Endometrium (tissue), 2 donors: ENCODE measurements around the gene TRERF1.

ENCODE experiments used
- FAIRE-seq: peaks from 2 replicates; lab custom pipeline; 2012; peaks lifted over from hg19 to GRCh38; lab: Jason Lieb, UNC
- donor health status: control.
- donor health status: control.

The TRERF1 gene

GRCh38 chr6:42365021-42365420 is 86.7 kb downstream of the TRERF1 start:
- FAIRE-seq = no peak

- FAIRE-seq = no peak
Observed at GRCh38 chr6:42363926-42364849, 87.5 kb downstream of the TRERF1 start.

GRCh38 chr6:42361036-42361435 is 90.7 kb downstream of the TRERF1 start:
- FAIRE-seq = no peak

- no peak for FAIRE-seq
Observed at GRCh38 chr6:42359021-42359420, 92.7 kb downstream of the TRERF1 start.

- no peak for FAIRE-seq
Observed at GRCh38 chr6:42355416-42355815, 96.3 kb downstream of the TRERF1 start.

- no peak for FAIRE-seq
Observed at GRCh38 chr6:42354702-42355101, 97.0 kb downstream of the TRERF1 start.

GRCh38 chr6:42352856-42353564 is 98.7 kb downstream of the TRERF1 start:
- FAIRE-seq = no peak

GRCh38 chr6:42350911-42351310 is 100.8 kb downstream of the TRERF1 start:
- no peak for FAIRE-seq

- no peak for FAIRE-seq
Observed at GRCh38 chr6:42349753-42350511, 101.8 kb downstream of the TRERF1 start.

- FAIRE-seq = no peak
Observed at GRCh38 chr6:42347456-42347855, 104.3 kb downstream of the TRERF1 start.

- FAIRE-seq = no peak
Observed at GRCh38 chr6:42345696-42346416, 105.9 kb downstream of the TRERF1 start.

- no peak for FAIRE-seq
Observed at GRCh38 chr6:42344756-42345155, 107.0 kb downstream of the TRERF1 start.

GRCh38 chr6:42341771-42342553 is 109.8 kb downstream of the TRERF1 start:
- no peak for FAIRE-seq

GRCh38 chr6:42341221-42341620 is 110.5 kb downstream of the TRERF1 start:
- no peak for FAIRE-seq

- no peak for FAIRE-seq
Observed at GRCh38 chr6:42340511-42340910, 111.2 kb downstream of the TRERF1 start.

- no peak for FAIRE-seq
Observed at GRCh38 chr6:42339991-42340401, 111.7 kb downstream of the TRERF1 start.

- FAIRE-seq = no peak
Observed at GRCh38 chr6:42338744-42339222, 112.9 kb downstream of the TRERF1 start.

- no peak for FAIRE-seq
Observed at GRCh38 chr6:42337985-42338743, 113.6 kb downstream of the TRERF1 start.

- FAIRE-seq = no peak
Observed at GRCh38 chr6:42336431-42336830, 115.3 kb downstream of the TRERF1 start.

- FAIRE-seq = no peak
Observed at GRCh38 chr6:42335896-42336295, 115.8 kb downstream of the TRERF1 start.
